ENCODE measurements around the gene TMPRSS13.
"Not testable (repeated sequence)": the region's sequence is repeated elsewhere in the genome, so short reads cannot be mapped to it uniquely, and the experiment has no call there.

TMPRSS13 gene

GRCh38 chr11:117871784-117872183 lies 57.4 kb downstream of the TMPRSS13 start:
- Mint-ChIP-seq H3K27ac (no peak overlapping the region), H3K27me3 (peaks cover 69% of the 10 kb centered on the region), H3K4me3 (no peak overlapping the region), H3K4me1 (peaks cover 23% of the 10 kb centered on the region), H3K9me3 (no peaks in the 10 kb centered on the region), H3K36me3 (no peaks in the 10 kb centered on the region)
- no peak for ATAC-seq

DNA sequence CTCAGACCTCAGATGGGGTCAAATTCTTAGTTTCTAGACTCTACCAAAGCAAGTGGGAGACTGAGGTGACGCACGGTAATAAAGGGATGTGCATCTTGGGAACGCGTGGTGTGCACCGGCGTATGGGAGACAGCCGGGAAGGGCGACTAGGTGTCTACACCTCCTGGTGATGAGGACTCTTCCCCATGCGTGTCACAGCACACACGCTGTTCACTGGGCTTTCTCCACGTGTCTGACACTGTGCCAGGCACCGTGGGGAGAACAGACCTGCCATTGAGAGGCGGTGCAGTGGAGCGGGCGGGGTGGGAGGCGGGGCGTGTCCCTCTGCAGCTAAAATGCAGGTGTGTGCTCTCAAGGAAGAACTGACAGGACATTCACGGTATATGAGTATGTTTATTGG lies 58.0 kb downstream of the TMPRSS13 start:
- Mint-ChIP-seq H3K4me3 (no peak overlapping the region), H3K27ac (no peak overlapping the region), H3K4me1 (peaks cover 20% of the 10 kb centered on the region), H3K36me3 (no peaks in the 10 kb centered on the region), H3K9me3 (no peaks in the 10 kb centered on the region), H3K27me3 (peaks cover 67% of the 10 kb centered on the region)
- no peak for ATAC-seq

DNA sequence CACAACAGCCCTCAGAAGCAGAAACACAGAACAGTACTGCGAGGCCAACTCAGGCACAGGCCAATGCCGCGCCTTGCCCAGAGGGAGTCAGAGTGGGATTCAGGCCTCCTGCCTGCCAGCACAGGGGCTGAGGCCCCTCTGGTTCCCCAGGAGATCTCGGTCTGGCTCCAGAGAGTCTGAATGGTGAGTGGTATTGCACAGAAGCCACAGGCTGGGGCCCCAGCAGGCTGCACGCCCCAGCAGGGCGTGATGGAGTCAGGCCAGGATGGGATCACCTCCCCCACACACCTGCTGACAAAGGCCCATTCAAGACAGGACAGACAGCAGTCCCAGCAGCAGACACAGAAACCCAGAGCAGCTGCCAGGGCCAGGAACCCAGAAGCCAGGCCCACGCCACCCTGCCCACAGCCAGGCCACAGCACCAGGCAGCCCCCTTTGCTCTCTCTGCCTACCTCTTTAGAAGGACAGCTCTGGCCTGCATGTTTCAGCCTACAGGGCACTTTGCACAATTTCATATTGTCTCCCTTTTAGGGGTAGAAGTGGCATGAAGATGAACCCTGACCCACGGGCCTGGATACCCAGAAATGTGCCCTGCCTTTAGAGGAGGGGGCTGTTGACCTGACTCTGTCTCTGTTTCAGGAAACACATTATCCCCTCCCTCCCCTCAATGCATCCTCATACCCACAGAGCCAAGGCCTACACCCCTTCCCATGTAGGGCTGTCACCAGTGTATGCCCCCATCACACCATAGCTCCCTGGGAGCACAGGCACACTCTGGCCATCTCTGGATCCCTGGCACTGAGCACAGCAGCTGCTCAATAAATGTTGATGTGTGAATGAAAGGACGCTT lies 58.9 kb downstream of the TMPRSS13 start:
- no peak overlapping the region for H3K4me3 Mint-ChIP-seq
- H3K27ac Mint-ChIP-seq, result no peak overlapping the region
- peak; percentile 35 for ATAC-seq
- no peaks in the 10 kb centered on the region for H3K9me3 Mint-ChIP-seq
- peaks cover 59% of the 10 kb centered on the region for H3K27me3 Mint-ChIP-seq
- H3K4me1 Mint-ChIP-seq, result peaks cover 13% of the 10 kb centered on the region
- H3K36me3 Mint-ChIP-seq, result no peaks in the 10 kb centered on the region

- Mint-ChIP-seq H3K4me1 (peaks cover 7% of the 10 kb centered on the region), H3K4me3 (no peak overlapping the region), H3K36me3 (no peaks in the 10 kb centered on the region), H3K27ac (no peak overlapping the region), H3K9me3 (no peaks in the 10 kb centered on the region), H3K27me3 (peaks cover 59% of the 10 kb centered on the region)
- ATAC-seq, result no peak
Measured at GRCh38 chr11:117869604-117870003, 59.6 kb downstream of the TMPRSS13 start.

DNA sequence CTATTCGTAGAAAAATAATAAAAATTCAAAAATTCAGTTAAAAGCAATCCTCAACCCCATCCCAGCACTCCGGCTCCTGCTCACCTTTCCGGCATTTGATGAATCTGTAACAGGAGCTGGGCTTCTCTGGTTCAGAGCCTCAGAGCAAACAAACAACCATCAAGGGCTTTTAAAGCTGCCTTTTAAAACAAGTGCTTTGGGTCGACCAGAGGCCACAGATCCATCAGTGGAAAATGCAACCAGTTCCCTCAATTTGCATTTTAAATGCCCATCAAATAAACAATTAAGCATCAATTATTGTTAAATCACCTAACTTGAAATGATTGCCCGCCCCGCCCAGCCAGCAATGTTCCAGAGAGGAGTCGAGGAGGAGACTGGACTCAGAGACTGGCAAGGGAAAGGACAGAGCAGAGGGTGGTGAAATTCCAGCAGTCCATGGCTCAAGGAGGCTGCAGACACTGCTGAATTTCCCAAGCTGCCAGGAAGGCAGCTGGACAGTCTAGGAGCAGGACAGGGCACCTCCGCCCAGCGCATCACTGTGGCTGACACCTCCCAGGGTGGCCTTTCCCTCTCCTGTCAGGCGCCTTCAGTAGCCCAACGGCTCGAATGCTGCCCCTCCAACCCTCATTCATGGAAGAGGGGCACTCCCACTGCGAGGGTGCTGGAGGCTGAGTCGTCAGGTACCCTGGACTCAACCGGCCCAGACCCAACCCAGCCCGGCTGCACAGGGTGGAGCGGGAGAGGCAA lies 60.2 kb downstream of the TMPRSS13 start:
- H3K4me3 Mint-ChIP-seq, result no peak overlapping the region
- no peaks in the 10 kb centered on the region for H3K9me3 Mint-ChIP-seq
- ATAC-seq, result no peak
- H3K4me1 Mint-ChIP-seq, result peaks cover 2% of the 10 kb centered on the region
- H3K36me3 Mint-ChIP-seq, result no peaks in the 10 kb centered on the region
- H3K27ac Mint-ChIP-seq, result no peak overlapping the region
- H3K27me3 Mint-ChIP-seq, result peaks cover 54% of the 10 kb centered on the region

GRCh38 chr11:117868088-117868487 lies 61.1 kb downstream of the TMPRSS13 start:
- ATAC-seq, result no peak
- H3K27me3 Mint-ChIP-seq, result peaks cover 51% of the 10 kb centered on the region
- H3K36me3 Mint-ChIP-seq, result no peaks in the 10 kb centered on the region
- no peaks in the 10 kb centered on the region for H3K9me3 Mint-ChIP-seq
- H3K4me3 Mint-ChIP-seq, result no peak overlapping the region
- no peaks in the 10 kb centered on the region for H3K4me1 Mint-ChIP-seq
- H3K27ac Mint-ChIP-seq, result no peak overlapping the region

DNA sequence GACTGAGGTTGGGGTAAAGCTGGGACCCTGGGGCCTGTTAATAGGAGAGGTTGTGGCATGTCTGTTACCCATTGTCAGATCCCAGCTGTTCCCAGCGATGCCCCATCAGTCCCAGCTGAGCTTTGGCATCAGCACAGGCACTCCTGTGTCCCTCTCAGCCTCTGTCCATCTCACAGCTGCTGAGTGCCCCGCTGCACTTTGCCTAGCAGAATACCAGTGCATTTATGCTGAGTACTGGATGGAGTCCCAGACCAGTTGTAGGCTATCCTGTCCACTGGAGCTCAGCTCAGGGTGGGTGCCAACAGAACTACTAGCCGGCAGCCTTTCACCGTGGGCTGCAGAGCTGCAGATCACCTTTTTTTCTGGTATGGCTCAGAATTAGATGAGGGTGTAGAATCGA lies 62.7 kb downstream of the TMPRSS13 start:
- Mint-ChIP-seq H3K4me1 (no peaks in the 10 kb centered on the region), H3K9me3 (no peaks in the 10 kb centered on the region), H3K36me3 (no peaks in the 10 kb centered on the region), H3K27me3 (peaks cover 36% of the 10 kb centered on the region), H3K27ac (no peak overlapping the region), H3K4me3 (no peak overlapping the region)
- no peak for ATAC-seq

- H3K27ac Mint-ChIP-seq, H3K4me1 Mint-ChIP-seq, ATAC-seq, H3K9me3 Mint-ChIP-seq, H3K36me3 Mint-ChIP-seq, H3K4me3 Mint-ChIP-seq: not testable (repeated sequence)
- peaks cover 43% of the 10 kb centered on the region for H3K27me3 Mint-ChIP-seq
Measured at GRCh38 chr11:117865546-117865945, 63.7 kb downstream of the TMPRSS13 start.

- H3K27ac Mint-ChIP-seq, result no peak overlapping the region
- ATAC-seq, result no peak
- H3K9me3 Mint-ChIP-seq, result no peaks in the 10 kb centered on the region
- H3K4me3 Mint-ChIP-seq, result no peak overlapping the region
- H3K27me3 Mint-ChIP-seq, result peaks cover 52% of the 10 kb centered on the region
- no peaks in the 10 kb centered on the region for H3K36me3 Mint-ChIP-seq
- no peaks in the 10 kb centered on the region for H3K4me1 Mint-ChIP-seq
Measured at GRCh38 chr11:117863383-117863782, 65.8 kb downstream of the TMPRSS13 start.

DNA sequence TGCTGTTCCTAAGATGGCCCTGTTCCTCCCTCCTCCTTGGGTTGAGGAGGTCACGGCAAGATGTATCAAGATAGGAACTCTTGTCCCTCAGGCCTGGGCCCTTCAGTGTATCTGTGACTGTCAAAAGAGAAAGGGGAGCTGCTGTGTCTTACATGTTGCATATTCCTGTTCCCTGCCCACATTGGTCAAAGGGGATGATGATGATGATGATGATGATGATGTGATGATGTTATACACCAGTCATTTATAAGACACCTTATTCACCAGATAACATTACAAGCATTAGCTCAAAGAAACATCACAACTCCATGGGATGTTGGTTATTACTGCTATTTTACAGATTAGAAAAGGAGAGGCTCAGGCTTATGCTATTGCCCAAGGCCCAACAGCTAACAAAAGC lies 66.4 kb downstream of the TMPRSS13 start:
- no peaks in the 10 kb centered on the region for H3K9me3 Mint-ChIP-seq
- H3K27ac Mint-ChIP-seq, result no peak overlapping the region
- no peaks in the 10 kb centered on the region for H3K4me1 Mint-ChIP-seq
- peaks cover 51% of the 10 kb centered on the region for H3K27me3 Mint-ChIP-seq
- no peak for ATAC-seq
- no peaks in the 10 kb centered on the region for H3K36me3 Mint-ChIP-seq
- H3K4me3 Mint-ChIP-seq, result no peak overlapping the region

- peaks cover 46% of the 10 kb centered on the region for H3K27me3 Mint-ChIP-seq
- H3K4me1 Mint-ChIP-seq, result no peaks in the 10 kb centered on the region
- H3K9me3 Mint-ChIP-seq, result no peaks in the 10 kb centered on the region
- no peak overlapping the region for H3K4me3 Mint-ChIP-seq
- no peak overlapping the region for H3K27ac Mint-ChIP-seq
- ATAC-seq, result no peak
- no peaks in the 10 kb centered on the region for H3K36me3 Mint-ChIP-seq
Measured at GRCh38 chr11:117862019-117862725, 67.0 kb downstream of the TMPRSS13 start.

DNA sequence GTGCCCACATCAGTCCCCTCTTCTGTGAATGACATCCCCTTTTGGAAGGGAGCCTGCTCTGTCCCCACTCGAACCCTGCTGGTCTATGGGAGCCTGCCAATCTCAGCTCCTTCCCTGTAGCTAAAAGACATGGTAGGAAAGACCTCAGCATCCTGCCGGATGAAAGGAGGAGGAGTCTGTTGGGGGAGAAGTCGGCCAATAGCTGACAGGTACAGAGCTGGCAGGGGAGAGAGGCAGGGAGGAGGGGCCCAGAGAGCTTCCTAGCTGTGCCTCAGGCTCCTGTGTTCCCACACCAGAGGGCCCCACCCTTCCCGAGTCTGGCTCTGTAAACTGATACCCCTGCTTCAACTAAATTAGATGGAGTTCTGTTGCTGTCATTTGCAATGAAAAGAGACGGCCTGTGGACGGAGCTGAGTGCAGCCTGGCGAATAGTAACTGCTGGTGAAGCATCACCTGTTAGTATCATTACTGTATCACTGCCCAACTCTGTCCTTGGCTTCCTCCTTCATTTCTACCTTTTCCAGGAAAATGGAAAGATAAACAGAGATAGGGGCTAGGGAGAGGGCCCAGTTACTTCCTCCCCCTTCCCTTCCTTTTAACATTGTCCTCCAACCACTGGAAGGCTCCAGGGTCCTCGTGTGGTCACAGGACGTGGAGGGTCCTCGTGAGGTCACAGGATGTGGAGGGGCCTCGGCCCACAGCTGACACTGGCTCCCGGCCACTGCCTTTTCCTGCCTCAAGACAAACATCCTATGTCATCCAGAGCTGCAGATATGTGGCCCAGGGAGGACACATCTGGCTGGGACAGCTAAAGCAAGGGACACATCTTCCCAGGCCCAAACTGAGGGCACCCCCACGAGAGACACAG lies 67.8 kb downstream of the TMPRSS13 start:
- peaks cover 46% of the 10 kb centered on the region for H3K27me3 Mint-ChIP-seq
- H3K27ac Mint-ChIP-seq, result no peak overlapping the region
- H3K9me3 Mint-ChIP-seq, result no peaks in the 10 kb centered on the region
- no peak for ATAC-seq
- no peaks in the 10 kb centered on the region for H3K4me1 Mint-ChIP-seq
- H3K4me3 Mint-ChIP-seq, result no peak overlapping the region
- no peaks in the 10 kb centered on the region for H3K36me3 Mint-ChIP-seq

DNA sequence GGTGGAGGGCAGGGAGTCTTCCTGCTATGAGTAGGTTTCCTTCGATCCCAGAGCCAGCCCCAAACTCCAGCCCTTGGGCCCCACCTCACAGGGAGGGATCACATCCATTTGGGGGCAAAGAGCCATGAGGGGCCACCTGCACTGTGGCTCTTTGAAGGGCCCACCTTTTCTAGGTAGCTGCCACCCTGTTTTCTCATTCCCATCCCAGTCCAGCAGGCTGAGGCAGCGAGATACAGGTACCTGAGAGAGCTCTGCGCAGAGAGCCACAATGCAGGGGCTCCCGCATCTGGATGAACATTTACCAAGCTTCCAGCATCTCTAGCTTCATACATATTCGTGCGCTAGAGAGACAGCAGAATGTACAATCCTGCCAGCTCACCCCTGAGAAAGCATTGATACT lies 69.1 kb downstream of the TMPRSS13 start:
- Mint-ChIP-seq H3K36me3 (no peaks in the 10 kb centered on the region), H3K4me3 (no peak overlapping the region), H3K27ac (no peak overlapping the region), H3K4me1 (no peaks in the 10 kb centered on the region), H3K27me3 (peaks cover 56% of the 10 kb centered on the region), H3K9me3 (no peaks in the 10 kb centered on the region)
- ATAC-seq, result no peak

- Mint-ChIP-seq H3K27ac (no peak overlapping the region), H3K27me3 (peaks cover 52% of the 10 kb centered on the region), H3K4me3 (no peak overlapping the region), H3K4me1 (no peaks in the 10 kb centered on the region), H3K9me3 (no peaks in the 10 kb centered on the region), H3K36me3 (no peaks in the 10 kb centered on the region)
- no peak for ATAC-seq
Measured at GRCh38 chr11:117859488-117860112, 69.6 kb downstream of the TMPRSS13 start.

Data from stimulated activated memory B cell treated with anti-CD40 and anti-IgM and Interleukin-4, amounts not matched to agents 10 μg/mL and 1 μg/mL and 100 μg/mL, for 72 hours (primary cell).